NAMALWA (cell line): ENCODE measurements around the gene GRID1.

Source experiments
- DNase-seq: peaks from one replicate; pipeline ENCODE4 v3.0.0-alpha.2; 2015; ENCODE audit warnings: low spot score

The GRID1 gene

DNA sequence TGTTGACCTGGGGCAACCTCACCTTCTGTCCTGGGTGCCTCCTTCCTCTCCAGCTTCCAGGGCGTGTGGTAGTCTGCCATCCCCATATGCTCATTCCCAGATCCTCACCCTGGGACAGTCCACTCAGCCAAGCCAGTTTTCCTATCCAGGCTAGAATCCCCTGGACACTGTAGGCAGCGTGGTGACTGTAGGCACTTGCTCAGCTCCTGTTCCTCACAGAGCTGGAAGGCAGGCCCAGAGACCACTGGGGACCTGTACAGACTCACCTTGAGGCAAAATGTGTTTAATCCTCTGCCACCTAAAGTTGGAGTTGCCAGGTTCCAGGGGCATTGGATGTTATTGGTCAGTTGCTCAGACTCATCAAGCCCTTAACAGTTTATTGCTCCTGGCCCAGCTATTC lies 2.4 kb upstream of the GRID1 start:
- DNase-seq: no peak

DNA sequence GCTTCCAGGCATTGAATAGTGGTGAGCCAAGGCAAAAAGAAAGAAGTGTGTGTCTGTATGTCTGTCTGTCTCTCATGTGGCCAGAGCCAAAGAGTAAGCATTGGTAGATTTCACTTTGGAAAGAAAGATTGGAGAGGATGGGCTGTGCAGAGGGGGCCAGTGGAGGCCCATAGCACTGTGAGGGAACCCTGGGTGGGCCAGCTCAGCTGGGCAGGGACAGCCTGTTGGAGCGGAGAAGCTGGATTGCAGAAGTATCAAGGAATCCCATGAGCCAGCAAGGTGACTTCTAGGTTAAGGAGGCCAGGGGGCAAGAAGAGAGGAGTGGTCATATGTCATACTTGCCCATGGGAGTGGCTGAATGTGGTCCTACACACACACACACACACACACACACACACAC lies 1.5 kb upstream of the GRID1 start:
- no peak for DNase-seq

DNA sequence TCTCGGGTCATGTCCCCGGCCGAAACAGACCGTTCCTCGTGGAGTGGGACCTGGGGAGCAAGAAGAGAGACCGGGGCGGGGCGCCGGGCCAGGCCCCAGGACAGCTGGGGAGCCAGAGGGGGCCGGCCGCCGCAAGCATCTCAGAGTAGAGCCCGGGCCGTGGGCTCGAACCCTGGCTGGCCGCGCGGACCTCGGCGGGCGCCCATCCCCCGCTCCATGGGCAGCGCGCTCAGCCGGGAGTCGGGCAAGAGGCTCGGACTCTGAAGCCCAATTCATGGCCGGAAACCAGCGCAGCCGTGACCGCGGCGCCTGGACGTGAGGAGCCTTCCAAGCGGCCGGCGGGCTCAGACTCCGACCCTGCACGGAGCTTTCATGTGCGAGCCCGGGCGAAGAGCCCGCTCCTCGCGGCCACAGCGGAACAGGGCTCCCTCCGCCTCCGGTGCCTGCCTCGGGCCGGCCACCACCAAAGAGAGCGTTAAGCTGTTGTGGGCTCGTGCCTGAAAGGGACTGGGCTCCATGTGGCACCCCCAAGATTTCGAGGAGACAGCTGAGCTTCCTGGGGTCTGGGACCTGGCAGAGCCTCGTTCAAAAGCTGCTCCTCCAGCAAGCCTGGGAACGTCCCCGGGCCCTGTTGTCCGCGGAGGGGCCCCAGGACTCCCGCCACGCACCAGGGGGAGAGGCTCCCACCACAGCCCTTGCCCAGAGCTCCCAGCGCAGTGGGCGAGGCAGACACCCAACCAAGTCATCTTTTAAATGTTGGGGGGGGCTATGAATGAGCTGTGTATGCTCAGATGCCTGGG lies 757 bp upstream of the GRID1 start:
- DNase-seq: no peak

DNA sequence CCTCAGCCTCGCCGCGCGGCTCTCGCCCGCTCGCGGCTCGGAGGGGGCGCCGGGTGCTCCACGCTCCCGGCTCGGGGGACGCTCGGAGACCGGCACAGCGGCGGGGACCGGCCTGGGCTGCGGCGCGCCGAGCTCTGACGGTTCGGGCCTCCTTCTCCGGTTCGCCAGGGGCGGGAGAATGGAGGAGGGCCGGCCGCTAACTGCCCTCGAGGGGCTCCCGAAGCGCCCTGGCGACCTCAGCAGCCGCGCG lies 232 bp upstream of the GRID1 start:
- no peak for DNase-seq

DNA sequence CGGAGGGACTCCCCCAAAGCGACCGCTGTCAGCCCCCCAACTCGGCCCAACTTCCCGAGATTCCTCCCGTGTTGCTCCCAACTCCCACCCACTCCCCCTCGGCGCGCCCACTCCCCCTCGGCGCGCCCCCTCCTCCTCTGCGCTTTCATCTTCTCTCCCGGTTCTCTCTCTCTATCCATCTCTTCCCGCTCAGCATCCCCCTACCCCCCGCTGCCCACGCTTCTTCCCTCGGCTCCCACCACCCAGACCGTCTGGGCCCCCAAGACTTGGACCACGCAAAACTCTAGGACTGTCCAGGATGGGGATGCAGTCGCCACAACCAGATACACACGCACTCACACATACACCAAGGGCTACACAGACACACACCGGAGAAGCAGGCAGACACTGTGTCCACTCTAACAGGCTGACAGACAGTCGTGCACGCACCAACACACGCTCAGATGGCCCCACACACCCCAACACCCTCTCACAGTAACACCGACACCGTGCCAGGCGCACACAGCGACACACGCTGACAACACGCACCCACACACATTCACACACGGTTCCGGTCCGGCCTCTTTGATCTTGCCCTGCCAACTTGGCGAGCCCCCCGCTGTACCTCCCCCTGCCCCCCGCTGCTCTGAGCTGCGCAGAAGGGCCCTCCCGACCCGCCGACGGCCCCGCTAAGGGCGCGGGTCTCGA lies 1.1 kb downstream of the GRID1 start:
- no peak for DNase-seq

DNA sequence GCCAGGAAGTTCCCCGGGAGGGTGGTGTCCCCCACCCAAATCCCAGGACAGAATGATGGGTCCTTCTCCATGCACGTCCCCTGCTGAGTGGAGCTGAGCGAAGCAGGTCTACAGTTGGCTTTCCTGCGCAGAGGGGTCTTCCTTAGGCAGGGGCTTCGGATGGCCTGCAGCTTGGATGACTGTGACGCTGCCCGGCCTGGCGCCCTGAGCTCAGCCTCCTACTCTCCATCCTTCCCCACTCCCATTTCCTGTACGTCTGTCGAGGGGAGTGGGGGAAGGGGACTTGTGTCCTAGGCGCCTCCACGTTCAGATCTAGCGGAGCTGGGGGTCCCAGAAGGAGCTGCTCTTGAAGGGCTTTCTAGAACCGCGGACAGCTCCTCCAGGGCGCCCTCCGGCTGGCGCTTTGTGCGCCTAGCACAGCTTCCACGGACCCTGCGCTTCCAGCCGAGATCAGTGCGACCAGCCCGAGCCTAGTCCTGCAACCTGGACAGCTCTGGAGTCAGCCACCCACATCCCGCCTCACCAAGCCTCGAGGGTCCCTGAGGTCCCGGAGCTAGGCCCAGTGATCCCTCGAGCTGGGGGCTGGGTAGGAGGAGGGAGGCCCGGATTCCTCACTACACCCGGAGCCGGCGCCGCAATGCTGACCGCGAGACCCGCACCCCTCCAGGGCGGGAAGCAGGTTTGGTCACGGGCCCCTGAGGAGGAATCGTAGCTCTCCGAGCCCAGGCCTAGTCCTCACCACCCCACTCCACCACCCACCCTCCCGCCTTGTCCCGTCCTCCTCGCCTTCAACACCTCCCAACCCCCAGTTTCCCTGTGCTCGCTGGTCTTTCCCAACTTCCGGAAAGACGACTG lies 1.9 kb downstream of the GRID1 start:
- no peak for DNase-seq

DNA sequence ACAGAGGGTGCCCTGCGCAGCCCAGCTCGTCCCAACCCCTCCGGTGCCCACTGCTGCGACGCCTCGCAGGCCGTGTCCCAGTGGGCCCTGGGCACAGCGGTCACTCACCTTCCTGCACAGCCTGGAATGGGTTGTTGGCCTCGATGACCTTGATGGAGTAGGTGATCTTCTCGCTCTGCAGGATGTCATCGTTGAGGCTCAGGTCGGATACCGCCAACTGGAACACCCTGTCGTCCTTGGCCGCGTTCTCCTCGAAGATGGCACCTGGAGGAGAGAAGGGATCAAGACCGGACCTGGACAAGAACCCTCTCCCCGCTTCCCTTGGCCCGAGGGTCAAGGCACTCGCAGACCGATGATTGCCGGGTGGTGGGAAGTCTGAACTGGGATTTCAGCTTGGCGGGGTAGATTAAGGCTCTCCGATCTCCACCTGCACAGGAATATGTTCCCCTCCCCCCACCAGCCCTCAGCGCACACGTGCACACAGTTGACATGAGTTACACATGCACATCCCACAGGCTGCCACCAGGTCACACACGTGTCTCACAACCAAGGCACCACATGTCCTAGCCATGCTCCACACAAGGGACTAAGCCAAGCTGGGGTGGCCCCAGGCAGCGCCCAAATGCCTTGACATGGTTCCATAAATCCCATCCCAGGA lies 2.6 kb downstream of the GRID1 start:
- peak; percentile 37 for DNase-seq

DNA sequence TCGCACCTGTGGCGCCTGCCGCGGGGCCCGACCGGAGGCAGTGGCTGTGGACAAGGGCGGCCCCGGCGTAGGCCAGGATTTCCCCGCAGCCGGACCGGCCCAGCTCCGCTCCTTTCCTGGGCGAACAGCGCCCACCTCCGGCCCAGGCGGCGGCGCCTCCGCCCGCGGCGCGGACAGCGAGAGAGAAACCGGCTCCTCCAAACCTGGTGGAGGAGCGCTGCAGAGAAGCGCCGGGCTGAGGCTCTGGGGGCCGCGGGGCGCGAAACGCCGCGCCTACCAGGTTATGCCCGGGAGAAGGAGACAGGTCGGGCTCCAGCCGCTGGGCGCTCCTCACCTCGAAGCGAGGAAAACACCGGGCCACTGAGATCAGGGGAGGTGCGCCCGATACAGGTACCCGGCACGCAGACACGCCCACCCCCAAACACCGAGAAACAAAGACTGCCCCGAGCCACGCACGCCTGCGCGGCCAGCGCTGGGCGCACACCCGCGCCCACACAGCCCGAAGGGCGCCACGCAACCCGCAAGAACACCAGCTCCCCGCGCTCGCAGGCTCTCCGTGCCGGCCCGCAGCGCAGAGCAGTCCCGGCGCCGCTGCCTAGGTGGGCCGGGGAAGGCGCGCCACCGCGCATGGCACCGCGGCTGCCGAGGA lies 3.3 kb downstream of the GRID1 start:
- DNase-seq: no peak

DNA sequence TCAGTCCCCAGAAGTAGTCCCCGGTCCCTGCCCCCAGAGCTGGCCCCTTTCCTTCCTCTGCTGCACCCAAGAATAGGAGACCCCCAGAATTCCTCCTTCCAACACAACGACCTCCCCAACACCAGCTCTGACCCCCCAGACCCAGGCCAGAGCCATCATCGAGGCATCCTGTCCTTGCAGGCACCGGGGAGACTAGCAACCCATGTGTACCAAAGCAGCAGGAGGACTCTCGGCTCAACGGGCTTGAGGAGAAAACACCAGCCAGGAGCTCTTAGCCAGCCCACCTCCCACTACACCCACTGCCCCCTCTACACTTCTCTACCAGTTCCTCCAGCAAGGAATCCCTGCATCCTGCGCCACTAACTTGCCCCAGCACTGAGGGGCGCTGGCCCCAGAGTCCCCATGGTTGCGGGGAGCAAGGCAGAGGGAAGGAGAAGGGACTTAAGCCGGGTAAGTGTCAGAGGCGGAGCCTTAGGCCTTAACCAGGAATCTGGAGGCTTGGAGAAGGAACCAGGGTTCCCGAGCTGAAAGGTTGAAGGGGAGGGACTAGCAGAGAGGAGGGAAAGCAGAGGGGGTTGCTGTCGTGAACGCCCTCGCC lies 3.9 kb downstream of the GRID1 start:
- no peak for DNase-seq

DNA sequence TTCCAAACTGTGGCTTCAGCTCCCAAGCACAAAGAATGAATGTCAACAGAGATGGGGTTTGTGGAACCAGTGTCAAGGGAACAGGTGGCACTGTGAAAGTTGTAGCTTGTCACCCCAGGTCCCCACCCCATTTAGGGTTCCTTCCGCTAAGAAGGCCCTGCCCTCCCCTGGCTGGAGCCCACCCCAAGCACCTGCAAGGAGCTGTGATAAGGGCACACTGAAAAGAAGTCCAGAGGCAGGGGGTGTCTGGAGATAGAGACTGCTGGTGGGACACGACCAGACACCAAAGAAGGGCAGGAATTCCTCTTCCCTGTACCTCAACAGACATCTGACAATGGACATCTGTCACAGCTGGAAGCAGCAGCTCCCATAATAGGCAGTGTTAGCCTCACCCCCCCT lies 4.5 kb downstream of the GRID1 start:
- DNase-seq: no peak

DNA sequence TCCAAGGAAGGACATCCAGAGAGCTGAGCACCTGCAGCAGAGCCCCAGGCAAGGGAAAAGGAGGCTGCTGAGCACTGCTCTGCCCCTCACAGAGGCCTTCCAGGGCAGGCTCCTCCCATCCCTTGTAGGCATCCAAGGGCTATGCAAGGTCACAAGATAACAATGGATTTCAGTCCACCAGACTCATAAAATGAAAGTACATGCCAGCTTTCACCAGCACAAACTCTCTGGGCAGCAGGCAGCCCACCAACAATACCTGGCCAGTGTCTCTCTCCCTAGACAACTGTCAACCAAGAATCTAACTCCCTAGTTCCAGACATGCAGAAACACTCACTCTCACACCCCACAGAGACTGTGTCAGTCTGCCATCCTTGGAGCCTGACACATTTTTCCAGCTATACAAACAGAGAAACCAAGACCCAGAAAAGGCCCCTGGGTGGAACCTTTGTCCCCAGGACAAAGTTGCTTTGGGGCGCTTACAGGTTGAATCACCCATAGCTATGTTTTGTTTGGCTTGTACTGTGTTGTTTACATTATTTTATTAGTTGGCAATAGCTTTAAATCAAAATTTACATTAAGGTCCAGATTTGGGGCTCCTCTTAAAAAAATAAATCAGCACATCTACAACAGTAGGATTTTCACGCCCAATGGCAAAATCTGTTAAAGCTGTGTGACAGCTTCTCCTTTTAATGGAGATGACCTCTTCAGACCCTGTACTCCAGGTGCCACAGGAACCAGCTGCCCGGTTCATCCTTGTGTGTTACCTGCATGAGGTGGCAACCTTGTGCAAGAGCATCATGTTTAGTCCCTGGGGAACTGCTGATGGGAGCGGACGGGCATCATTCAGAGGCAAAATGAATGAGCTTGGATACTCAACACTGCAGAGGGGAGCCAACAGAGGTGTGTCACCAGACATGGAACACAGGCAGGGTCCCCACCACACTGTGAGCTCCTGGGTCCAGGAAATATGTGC lies 5.2 kb downstream of the GRID1 start:
- no peak for DNase-seq

DNA sequence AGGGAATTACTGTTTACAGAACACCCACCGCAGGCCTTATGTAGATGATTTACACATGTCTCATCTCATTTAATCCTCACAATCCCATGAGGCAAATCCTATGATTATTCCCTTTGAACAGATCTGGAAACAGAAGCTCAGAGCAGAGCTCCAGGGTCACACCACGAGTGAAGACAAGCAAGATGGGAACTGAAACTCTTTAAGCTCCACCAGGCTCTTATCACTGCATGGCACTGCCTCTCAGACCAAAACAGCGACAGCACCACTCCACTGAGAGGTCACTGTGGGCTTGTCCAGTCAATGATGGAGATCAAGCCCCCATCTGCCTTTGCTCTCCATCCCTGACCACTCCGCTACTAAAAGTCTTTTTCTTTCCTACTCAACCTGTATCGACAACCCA lies 5.9 kb downstream of the GRID1 start:
- no peak for DNase-seq

DNA sequence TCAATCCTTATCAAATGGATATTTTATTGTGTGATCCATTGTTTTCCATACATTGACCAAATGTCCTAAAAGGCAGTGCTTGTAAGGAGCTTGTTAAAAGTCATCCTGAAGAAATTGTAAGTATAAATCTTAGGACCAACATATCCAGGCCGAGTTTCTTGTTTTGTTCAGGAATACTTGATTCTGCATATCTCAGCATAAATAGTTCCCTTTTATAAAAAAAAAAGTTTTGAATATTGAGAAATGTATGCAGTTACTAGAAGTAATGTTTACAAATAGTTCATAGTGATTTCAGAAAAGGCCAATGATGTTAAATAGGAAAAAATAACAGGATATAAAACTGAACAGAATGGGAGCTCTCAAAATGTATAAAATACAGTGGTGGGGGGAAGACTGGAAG lies 6.6 kb downstream of the GRID1 start:
- no peak for DNase-seq

DNA sequence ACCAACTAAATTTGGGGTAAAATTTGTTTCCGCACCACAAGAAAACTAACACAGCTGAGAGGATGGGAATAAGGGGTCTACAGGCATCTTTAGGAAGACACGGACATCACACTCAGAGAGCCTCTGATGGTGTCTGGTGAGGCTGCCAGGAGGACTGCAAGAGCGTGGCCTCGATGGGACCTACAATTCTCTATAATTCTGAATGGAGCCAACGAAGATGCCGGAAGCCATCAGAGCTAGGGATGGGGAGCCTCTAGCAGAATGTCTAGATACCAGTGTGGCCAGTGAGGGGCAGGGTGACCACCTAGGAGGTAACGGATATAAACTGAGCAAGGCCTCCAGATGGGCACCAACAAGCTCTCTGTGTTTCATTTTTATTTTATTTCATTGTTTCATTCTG lies 7.5 kb downstream of the GRID1 start:
- no peak for DNase-seq

DNA sequence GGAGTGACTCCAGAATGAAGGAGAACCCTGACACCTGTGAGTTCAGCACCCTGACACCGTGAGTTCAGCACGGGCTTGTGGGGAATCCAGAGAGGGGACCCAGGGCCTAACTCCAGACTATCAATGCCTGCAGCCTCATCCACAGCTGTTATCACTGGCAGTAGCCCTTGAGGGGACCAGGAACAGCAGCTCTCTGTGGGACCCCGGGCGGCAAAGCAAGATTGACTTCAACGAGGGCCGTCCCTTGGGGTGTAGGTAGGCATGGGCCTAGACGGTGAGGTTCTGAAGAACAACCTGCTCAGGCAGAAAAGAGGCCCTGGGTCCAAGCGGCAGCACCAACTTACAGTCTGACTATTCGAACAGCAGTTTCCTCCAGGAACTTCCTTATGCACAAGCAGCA lies 8.9 kb downstream of the GRID1 start:
- DNase-seq: no peak

DNA sequence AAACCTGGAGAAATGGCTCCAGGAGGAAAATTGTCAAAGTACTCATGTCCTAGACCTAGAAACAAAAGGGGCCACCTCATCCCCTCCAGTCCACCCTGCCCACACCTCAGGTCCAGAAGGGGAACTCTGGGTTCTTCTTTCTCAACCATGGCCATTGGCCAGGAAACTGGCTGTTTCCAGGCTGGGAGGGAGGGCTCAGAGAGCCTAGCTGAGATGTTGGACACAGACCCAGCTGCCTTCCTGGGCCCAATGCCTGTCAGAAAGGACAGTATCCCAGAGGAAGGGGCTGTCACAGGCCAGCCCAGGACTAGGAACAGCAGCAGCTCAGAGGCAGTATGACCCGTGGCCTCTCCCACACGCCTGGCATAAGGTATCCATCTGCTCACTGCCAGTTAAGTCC lies 9.6 kb downstream of the GRID1 start:
- no peak for DNase-seq

DNA sequence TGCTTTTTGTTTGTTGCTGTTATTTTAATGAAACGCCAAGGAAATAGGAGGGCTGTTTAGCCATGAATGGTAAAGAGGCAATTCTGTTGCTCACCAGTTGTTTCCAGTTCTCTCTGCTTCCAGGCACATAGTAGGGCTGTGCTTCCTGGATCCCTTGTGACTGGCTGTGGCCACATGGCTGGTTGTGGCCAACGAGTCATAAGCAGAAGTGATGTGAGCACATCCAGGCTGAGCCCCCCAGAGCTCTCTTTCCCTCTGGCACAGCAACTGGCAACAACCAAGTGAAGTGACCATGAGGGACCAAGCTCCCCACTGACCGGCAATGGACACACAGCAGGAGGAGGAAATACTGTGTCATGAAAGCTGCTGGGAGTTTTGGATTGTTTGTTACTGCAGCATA lies 10.3 kb downstream of the GRID1 start:
- DNase-seq: no peak

DNA sequence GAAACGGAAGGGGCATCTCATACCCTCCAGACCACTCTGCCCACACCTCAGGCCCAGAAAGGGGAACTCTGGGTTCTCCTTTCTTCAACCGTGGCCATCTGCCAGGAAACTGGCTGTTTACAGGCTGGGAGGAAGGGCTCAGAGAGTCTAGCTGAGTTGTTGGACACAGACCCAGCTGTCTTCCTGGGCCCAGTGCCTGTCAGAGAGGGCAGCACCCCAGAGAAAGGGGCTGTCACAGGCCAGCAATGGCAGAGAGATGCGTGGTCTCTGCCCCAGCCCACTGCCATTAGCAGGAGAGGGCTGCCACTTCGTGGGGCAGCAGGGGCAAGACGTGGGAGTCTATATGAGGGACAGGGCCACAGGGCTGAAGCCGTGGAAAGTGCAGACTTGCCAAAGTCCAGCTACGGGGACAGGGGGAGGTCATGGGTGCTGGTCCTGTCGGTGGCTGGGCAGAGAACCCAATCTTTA lies 11.0 kb downstream of the GRID1 start:
- peak; percentile 35 for DNase-seq

DNA sequence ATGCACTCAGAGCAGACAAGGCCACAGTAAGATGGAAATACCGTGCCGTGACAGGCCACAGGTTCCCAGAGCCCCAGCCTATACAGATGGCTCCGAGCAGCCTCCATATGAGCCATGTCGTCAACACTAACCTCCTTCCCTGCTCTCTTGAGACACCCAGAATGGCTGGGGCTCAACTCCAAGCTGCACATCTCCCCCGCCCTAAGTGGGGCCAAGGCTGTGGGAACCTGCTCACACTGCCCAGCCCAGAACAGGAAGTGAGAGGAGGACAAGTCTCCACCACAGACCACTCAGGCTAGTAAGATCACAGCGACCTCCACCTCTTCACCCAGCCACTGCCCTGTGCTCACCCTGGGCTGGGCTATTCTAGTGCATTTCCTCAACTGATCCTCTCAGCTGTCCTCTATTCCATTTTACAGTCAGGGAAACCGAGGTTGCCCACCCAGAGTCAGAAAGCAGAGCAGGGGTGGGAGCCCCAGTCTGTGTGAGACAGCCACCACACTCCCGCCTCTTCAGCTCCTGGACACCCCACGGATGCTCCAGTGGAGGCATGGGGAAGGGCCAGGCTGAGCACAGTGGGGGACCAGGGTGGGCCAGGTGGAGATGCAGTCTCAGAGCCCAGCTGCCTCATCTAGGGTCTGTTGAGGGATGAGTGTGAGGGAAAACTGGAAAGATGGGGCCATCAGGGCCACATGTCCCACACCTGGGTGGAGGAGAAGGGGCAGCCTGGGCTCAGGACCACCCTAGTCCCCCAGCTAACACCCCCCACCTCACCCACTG lies 11.6 kb downstream of the GRID1 start:
- DNase-seq: no peak
